BLaER1 treated with 17β-estradiol and CSF1 and Interleukin-3, amounts not matched to agents 10 nM and 100 nM (cell line): ENCODE measurements around the gene ATG7.

Source experiments
- H3K27ac ChIP-seq, 11 experiments: shearing (Covaris generic); formaldehyde crosslinking; 2 replicates each; pipeline ENCODE4 v1.8.1; 2022
- H3K27me3 ChIP-seq, 11 experiments: shearing (Covaris generic); formaldehyde crosslinking; 2 replicates each; pipeline ENCODE4 v1.8.1; 2022
- H3K36me3 ChIP-seq, 11 experiments: shearing (Covaris generic); formaldehyde crosslinking; 2 replicates each; pipeline ENCODE4 v1.8.1; 2022
- H3K4me1 ChIP-seq, 10 experiments: shearing (Covaris generic); formaldehyde crosslinking; 2 replicates each; pipeline ENCODE4 v1.8.1; 2022
- H3K4me2 ChIP-seq, 11 experiments: shearing (Covaris generic); formaldehyde crosslinking; 2 replicates each; pipeline ENCODE4 v1.8.1; 2022
- H3K4me3 ChIP-seq, 10 experiments: shearing (Covaris generic); formaldehyde crosslinking; 2 replicates each; pipeline ENCODE4 v1.8.1; 2022
- H3K9ac ChIP-seq, 11 experiments: shearing (Covaris generic); formaldehyde crosslinking; 2 replicates each; pipeline ENCODE4 v1.8.1; 2022
- H3K9me3 ChIP-seq, 11 experiments: shearing (Covaris generic); formaldehyde crosslinking; replicated peaks in 1 of 11; 2 replicates each; pipeline ENCODE4 v1.8.1; 2022
- H4K20me1 ChIP-seq, 11 experiments: shearing (Covaris generic); formaldehyde crosslinking; 2 replicates each; pipeline ENCODE4 v1.8.1; 2022
- Cebpa-rat ChIP-seq, 11 experiments: shearing (Covaris generic); IDR thresholded peaks; 2 replicates each; pipeline ENCODE4 v1.8.1; 2022

ATG7 gene

GRCh38 chr3:11563865-11564185 lies 291.6 kb downstream of the ATG7 start:
- H3K36me3 ChIP-seq: peaks cover 94 to 100% (median 100%) of the 10 kb centered on the region in 11 experiments
- no peak overlapping the region for H3K9ac ChIP-seq
- H3K27me3 ChIP-seq: no peaks in the 10 kb centered on the region
- peaks cover 15 to 66% (median 54%) of the 10 kb centered on the region in 10 experiments; a peak in 19 of 20 replicates for H3K4me1 ChIP-seq
- no peak for TF ChIP-seq Cebpa-rat (IDR thresholded peaks at IDR 0.05)
- H3K9me3 ChIP-seq: no peaks in the 10 kb centered on the region
- H4K20me1 ChIP-seq: peaks cover 100% of the 10 kb centered on the region in 11 experiments
- no peak overlapping the region for H3K4me2 ChIP-seq
- H3K27ac ChIP-seq: no peak overlapping the region
- H3K4me3 ChIP-seq: no peak overlapping the region

- peaks cover 17 to 64% (median 48%) of the 10 kb centered on the region in 10 experiments; a peak in 19 of 20 replicates for H3K4me1 ChIP-seq
- H3K9me3 ChIP-seq: no peaks in the 10 kb centered on the region
- no peaks in the 10 kb centered on the region for H3K27me3 ChIP-seq
- no peak for TF ChIP-seq Cebpa-rat (IDR thresholded peaks at IDR 0.05)
- no peak overlapping the region; a peak in 1 of 22 replicates for H3K27ac ChIP-seq
- no peak overlapping the region for H3K9ac ChIP-seq
- H3K4me2 ChIP-seq: no peak overlapping the region
- H3K36me3 ChIP-seq: peaks cover 88 to 100% (median 100%) of the 10 kb centered on the region in 11 experiments
- no peak overlapping the region for H3K4me3 ChIP-seq
- peaks cover 100% of the 10 kb centered on the region in 11 experiments for H4K20me1 ChIP-seq
Measured at GRCh38 chr3:11564577-11565001, 292.4 kb downstream of the ATG7 start.

- TF ChIP-seq Cebpa-rat (IDR thresholded peaks at IDR 0.05): no peak
- H3K4me3 ChIP-seq: no peak overlapping the region
- peaks cover 100% of the 10 kb centered on the region in 11 experiments for H4K20me1 ChIP-seq
- peaks cover 20 to 64% (median 44%) of the 10 kb centered on the region in 10 experiments; a peak in 19 of 20 replicates for H3K4me1 ChIP-seq
- H3K27me3 ChIP-seq: no peaks in the 10 kb centered on the region
- no peaks in the 10 kb centered on the region for H3K9me3 ChIP-seq
- H3K36me3 ChIP-seq: peaks cover 88 to 100% (median 100%) of the 10 kb centered on the region in 11 experiments
- no peak overlapping the region; a peak in 1 of 22 replicates for H3K27ac ChIP-seq
- H3K9ac ChIP-seq: peak overlapping the region in 1 of 11 experiments; percentile 9; a peak in 1 of 22 replicates
- H3K4me2 ChIP-seq: no peak overlapping the region
Measured at GRCh38 chr3:11565072-11565471, 292.9 kb downstream of the ATG7 start.

- no peak overlapping the region for H3K4me2 ChIP-seq
- H3K27me3 ChIP-seq: no peaks in the 10 kb centered on the region
- no peak overlapping the region for H3K4me3 ChIP-seq
- H3K9ac ChIP-seq: 0 out of 22 replicates have a peak overlapping the region, but pooled peaks of 1 of the 11 experiments have one; percentile 9
- H3K36me3 ChIP-seq: peaks cover 88 to 100% (median 99%) of the 10 kb centered on the region in 11 experiments
- peaks cover 24 to 64% (median 41%) of the 10 kb centered on the region in 10 experiments for H3K4me1 ChIP-seq
- no peak overlapping the region; a peak in 1 of 22 replicates for H3K27ac ChIP-seq
- no peaks in the 10 kb centered on the region for H3K9me3 ChIP-seq
- peaks cover 100% of the 10 kb centered on the region in 11 experiments for H4K20me1 ChIP-seq
- no peak for TF ChIP-seq Cebpa-rat (IDR thresholded peaks at IDR 0.05)
Measured at GRCh38 chr3:11565492-11565891, 293.3 kb downstream of the ATG7 start.

- TF ChIP-seq Cebpa-rat (IDR thresholded peaks at IDR 0.05): no peak
Measured at GRCh38 chr3:11565932-11566331, 293.7 kb downstream of the ATG7 start.

GRCh38 chr3:11566478-11566877 lies 294.3 kb downstream of the ATG7 start:
- H3K4me2 ChIP-seq: no peak overlapping the region
- H3K4me1 ChIP-seq: peaks cover 29 to 64% (median 40%) of the 10 kb centered on the region in 10 experiments
- H3K36me3 ChIP-seq: peaks cover 83 to 100% (median 99%) of the 10 kb centered on the region in 11 experiments
- H3K9me3 ChIP-seq: no peaks in the 10 kb centered on the region
- no peak overlapping the region for H3K4me3 ChIP-seq
- H4K20me1 ChIP-seq: peaks cover 100% of the 10 kb centered on the region in 11 experiments
- H3K27ac ChIP-seq: no peak overlapping the region
- no peak for TF ChIP-seq Cebpa-rat (IDR thresholded peaks at IDR 0.05)
- H3K27me3 ChIP-seq: no peaks in the 10 kb centered on the region
- H3K9ac ChIP-seq: no peak overlapping the region

More at GRCh38 chr3:11565932-11566331, 293.7 kb downstream of the ATG7 start:
- H3K4me2 ChIP-seq: no peak overlapping the region
- H3K27ac ChIP-seq: no peak overlapping the region
- H3K9ac ChIP-seq: no peak overlapping the region
- peaks cover 100% of the 10 kb centered on the region in 11 experiments for H4K20me1 ChIP-seq
- H3K36me3 ChIP-seq: peaks cover 88 to 100% (median 99%) of the 10 kb centered on the region in 11 experiments
- no peak overlapping the region for H3K4me3 ChIP-seq
- H3K27me3 ChIP-seq: no peaks in the 10 kb centered on the region
- peaks cover 29 to 64% (median 40%) of the 10 kb centered on the region in 10 experiments for H3K4me1 ChIP-seq
- no peaks in the 10 kb centered on the region for H3K9me3 ChIP-seq

- H3K4me2 ChIP-seq: no peak overlapping the region
- peaks cover 100% of the 10 kb centered on the region in 11 experiments for H4K20me1 ChIP-seq
- peaks cover 24 to 64% (median 40%) of the 10 kb centered on the region in 10 experiments for H3K4me1 ChIP-seq
- H3K9me3 ChIP-seq: no peaks in the 10 kb centered on the region
- no peaks in the 10 kb centered on the region for H3K27me3 ChIP-seq
- H3K27ac ChIP-seq: no peak overlapping the region
- TF ChIP-seq Cebpa-rat (IDR thresholded peaks at IDR 0.05): no peak
- peaks cover 80 to 100% (median 99%) of the 10 kb centered on the region in 11 experiments for H3K36me3 ChIP-seq
- no peak overlapping the region for H3K4me3 ChIP-seq
- no peak overlapping the region for H3K9ac ChIP-seq
Measured at GRCh38 chr3:11566916-11567315, 294.7 kb downstream of the ATG7 start.

- peaks cover 100% of the 10 kb centered on the region in 11 experiments for H4K20me1 ChIP-seq
- H3K4me1 ChIP-seq: peaks cover 16 to 57% (median 37%) of the 10 kb centered on the region in 10 experiments
- peak overlapping the region in 5 of 11 experiments; percentile 6 to 35 (median 19); a peak in 2 of 22 replicates for H3K9ac ChIP-seq
- no peaks in the 10 kb centered on the region for H3K27me3 ChIP-seq
- peak overlapping the region in 9 of 11 experiments; percentile 9 to 48 (median 28); a peak in 9 of 22 replicates for H3K27ac ChIP-seq
- no peak overlapping the region for H3K4me3 ChIP-seq
- H3K36me3 ChIP-seq: peaks cover 78 to 100% (median 99%) of the 10 kb centered on the region in 11 experiments
- H3K9me3 ChIP-seq: no peaks in the 10 kb centered on the region
- TF ChIP-seq Cebpa-rat (IDR thresholded peaks at IDR 0.05): no peak
- H3K4me2 ChIP-seq: peak overlapping the region in 2 of 11 experiments; percentile 30 to 33; a peak in 3 of 22 replicates
Measured at GRCh38 chr3:11567516-11568467, 295.6 kb downstream of the ATG7 start.
